HCT116 (cell line): Measurements from ENCODE around the gene MTFP1. TPM values are rescaled to one million over a fixed set of nuclear protein-coding genes. Genes with fewer than 3 reads are reported as not detected.

Source experiments
- ATAC-seq: fragments of 200-7000 bp; cut with Tn5 transposase; 2 replicates; pipeline ENCODE4 v1.9.1; 2020; ENCODE audit warnings: mild to moderate bottlenecking, moderate library complexity
- BruUV-seq: library from RNA; stranded (reverse); fragments of 400-500 nt; replicated peaks from 2 replicates; lab custom pipeline; 2021; lab: Mats Ljungman, UMichigan
- CTCF ChIA-PET: fragments of 300-600 bp; sonication (Branson Sonifier 250); formaldehyde crosslinking; loops from one replicate; lab custom pipeline; 2021; ENCODE audit warnings: antibody characterized with exemption; lab: Charles Lee
- POLR2A ChIA-PET: fragments of 300-600, 350-600 bp; sonication (Branson Sonifier 250); formaldehyde crosslinking; loops from one replicate; lab custom pipeline; 2021; ENCODE audit warnings: antibody characterized with exemption; lab: Charles Lee
- RAD21 ChIA-PET, 2 experiments: fragments of 300-600 bp; sonication (Branson Sonifier 250); formaldehyde crosslinking; loops; one replicate each; lab custom pipeline; 2023; ENCODE audit warnings: low total read pairs in 2 of 2; ENCODE audit not compliant: uncharacterized antibody in 2 of 2, unreplicated experiment in 2 of 2, low non-redundant PET in 1 of 2; lab: Charles Lee
- DNase-seq: peaks from one replicate; pipeline ENCODE4 v3.0.0-alpha.2; 2010; ENCODE audit warnings: low read depth, low spot score
- H2AFZ ChIP-seq: fragments of 200-600 bp; shearing (Covaris generic), sonication (generic); 2 replicates; pipeline ENCODE4 v1.6.1; 2017; ENCODE audit warnings: low read depth, mixed run types, mixed read lengths, antibody characterized with exemption, low read length; ENCODE audit not compliant: poor library complexity, severe bottlenecking
- H3K27ac ChIP-seq: 2 replicates; pipeline ENCODE4 v1.5.1; 2012; ENCODE audit warnings: low read depth, low read length
- H3K27me3 ChIP-seq: fragments of 200-600 bp; sonication (generic); 2 replicates; pipeline ENCODE4 v1.6.1; 2016; ENCODE audit warnings: mixed run types, low read length, mixed read lengths; ENCODE audit not compliant: insufficient read depth
- H3K36me3 ChIP-seq, 2 experiments: fragments of 200-500 bp in 1 of 2; fragments of 200-600 bp in 1 of 2; sonication (Bioruptor generic) in 1 of 2; sonication (generic) in 1 of 2; 2 replicates each; pipeline versions ENCODE4 v1.5.1 to v1.6.1; 2014 to 2016; ENCODE audit warnings: low read length in 2 of 2, inconsistent platforms in 1 of 2, mixed read lengths in 1 of 2, mixed run types in 1 of 2; ENCODE audit not compliant: insufficient read depth in 2 of 2, control insufficient read depth in 1 of 2
- H3K4me1 ChIP-seq, 2 experiments: fragments of 200-600 bp in 1 of 2; sonication (generic) in 1 of 2; 2 replicates each; pipeline versions ENCODE4 v1.5.1 to v1.6.1; 2012 to 2017; ENCODE audit warnings: low read length in 2 of 2, inconsistent platforms in 1 of 2, mild to moderate bottlenecking in 1 of 2, mixed read lengths in 1 of 2, mixed run types in 1 of 2, moderate library complexity in 1 of 2; ENCODE audit not compliant: insufficient read depth in 2 of 2, control insufficient read depth in 1 of 2
- H3K4me2 ChIP-seq: fragments of 200-600 bp; sonication (generic); 2 replicates; pipeline ENCODE4 v1.6.1; 2017; ENCODE audit warnings: mixed run types, low read length, mixed read lengths
- H3K4me3 ChIP-seq, 2 experiments: fragments of 200-600 bp in 1 of 2; sonication (generic) in 1 of 2; replicated peaks in 1 of 2; 2 replicates each; pipeline ENCODE4 v1.5.1; 2011 to 2016; ENCODE audit warnings: low read length in 2 of 2, control low read depth in 1 of 2, low read depth in 1 of 2, mild to moderate bottlenecking in 1 of 2, mixed read lengths in 1 of 2, mixed run types in 1 of 2
- H3K79me2 ChIP-seq: fragments of 200-600 bp; sonication (generic); 2 replicates; pipeline ENCODE4 v1.6.1; 2017; ENCODE audit warnings: mild to moderate bottlenecking, mixed run types, low read length, moderate library complexity, mixed read lengths; ENCODE audit not compliant: insufficient read depth
- H3K9ac ChIP-seq: fragments of 200-600 bp; sonication (generic); 2 replicates; pipeline ENCODE4 v1.6.1; 2016; ENCODE audit warnings: low read length, mixed read lengths
- H3K9me2 ChIP-seq: fragments of 200-600 bp; sonication (generic), shearing (Covaris generic); 2 replicates; pipeline ENCODE4 v1.6.1; 2017; ENCODE audit warnings: mixed run types, mild to moderate bottlenecking, moderate library complexity; ENCODE audit not compliant: insufficient read depth
- H3K9me3 ChIP-seq, 2 experiments: fragments of 200-500 bp in 1 of 2; fragments of 200-600 bp in 1 of 2; sonication (Bioruptor generic) in 1 of 2; sonication (generic) in 1 of 2; 2 replicates each; pipeline ENCODE4 v1.6.1; 2014 to 2017; ENCODE audit warnings: low read length in 2 of 2, mixed read lengths in 2 of 2, inconsistent platforms in 1 of 2, low read depth in 1 of 2, mild to moderate bottlenecking in 1 of 2, mixed run types in 1 of 2, moderate library complexity in 1 of 2; ENCODE audit not compliant: control insufficient read depth in 1 of 2, insufficient read depth in 1 of 2
- H4K20me1 ChIP-seq: fragments of 200-600 bp; sonication (generic), shearing (Covaris generic); 2 replicates; pipeline ENCODE4 v1.6.1; 2017; ENCODE audit warnings: mixed run types, mild to moderate bottlenecking, moderate library complexity; ENCODE audit not compliant: insufficient read depth
- ATF3 ChIP-seq: IDR thresholded peaks from 2 replicates; pipeline ENCODE4 v1.6.1; 2012
- CEBPB ChIP-seq: IDR thresholded peaks from 2 replicates; pipeline ENCODE4 v1.6.1; 2012; ENCODE audit warnings: low read depth
- CTCF ChIP-seq, 3 experiments: fragments of 200-600 bp in 1 of 3; sonication (generic) in 1 of 3; IDR thresholded peaks in 2 of 3; conservative IDR thresholded peaks in 1 of 3; 2 replicates each; pipeline ENCODE4 v1.5.1; 2012 to 2017; ENCODE audit warnings: low read depth in 2 of 3, low read length in 2 of 3, antibody characterized with exemption in 1 of 3, borderline replicate concordance in 1 of 3, control low read depth in 1 of 3, mild to moderate bottlenecking in 1 of 3, mixed read lengths in 1 of 3, mixed run types in 1 of 3, moderate library complexity in 1 of 3; ENCODE audit not compliant: insufficient read depth in 1 of 3
- ELF1 ChIP-seq: IDR thresholded peaks from 2 replicates; pipeline ENCODE4 v1.6.1; 2012; ENCODE audit warnings: low read depth, borderline replicate concordance
- JUND ChIP-seq: IDR thresholded peaks from 2 replicates; pipeline ENCODE4 v1.6.1; 2012
- MAX ChIP-seq: IDR thresholded peaks from 2 replicates; pipeline ENCODE4 v1.6.1; 2012
- POLR2A ChIP-seq: IDR thresholded peaks from 2 replicates; pipeline ENCODE4 v1.7.0; 2011; ENCODE audit warnings: borderline replicate concordance; ENCODE audit not compliant: insufficient read depth, insufficient read length; ENCODE audit errors: extremely low read depth
- REST ChIP-seq: IDR thresholded peaks from 2 replicates; pipeline ENCODE4 v1.6.1; 2012; ENCODE audit warnings: low read depth
- SIN3A ChIP-seq: IDR thresholded peaks from 2 replicates; pipeline ENCODE4 v1.6.1; 2012; ENCODE audit warnings: low read depth
- SP1 ChIP-seq: IDR thresholded peaks from 2 replicates; pipeline ENCODE4 v1.6.1; 2012; ENCODE audit warnings: low read depth
- SRF ChIP-seq: IDR thresholded peaks from 2 replicates; pipeline ENCODE4 v1.6.1; 2012; ENCODE audit warnings: low read depth
- TCF7L2 ChIP-seq: IDR thresholded peaks from 2 replicates; pipeline ENCODE4 v1.7.0; 2011; ENCODE audit warnings: borderline replicate concordance, inconsistent platforms; ENCODE audit not compliant: insufficient read depth, insufficient read length; ENCODE audit errors: extremely low read depth
- YY1 ChIP-seq: IDR thresholded peaks from 2 replicates; pipeline ENCODE4 v1.6.1; 2011; ENCODE audit warnings: low read length, low read depth, moderate library complexity, mild to moderate bottlenecking; ENCODE audit not compliant: insufficient replicate concordance; ENCODE audit errors: extremely low read depth
- ZBTB33 ChIP-seq: IDR thresholded peaks from 2 replicates; pipeline ENCODE4 v1.6.1; 2011; ENCODE audit warnings: mild to moderate bottlenecking, low read length, moderate library complexity; ENCODE audit not compliant: insufficient replicate concordance; ENCODE audit errors: extremely low read depth
- ZFX ChIP-seq: fragments of 450-650 bp; IDR thresholded peaks from 2 replicates; pipeline ENCODE4 v1.6.1; 2017
- ZNF274 ChIP-seq: fragments of 200-500 bp; sonication (Bioruptor generic); IDR thresholded peaks from 2 replicates; pipeline ENCODE4 v1.6.1; 2014; ENCODE audit warnings: mild to moderate bottlenecking, low read depth, low read length, inconsistent platforms
- intact Hi-C: fragments of 100-400 bp; cut with micrococcal nuclease; formaldehyde crosslinking; loops from 2 replicates; pipeline ENCODE4 v1.10.0; 2022
- total RNA-seq: library from RNA; stranded (reverse); gene quantifications from one replicate; pipeline ENCODE4 v1.2.1, GENCODE V29; 2021; ENCODE audit not compliant: unreplicated experiment

The MTFP1 gene
- total RNA-seq, 1 experiment from 2014 or later: 36.1 TPM

GRCh38 chr22:30433773-30434172 is 8.2 kb downstream of the MTFP1 start:
- Histone ChIP-seq H3K4me1 (peaks cover 11 to 30% of the 10 kb centered on the region in 2 experiments), H4K20me1 (no peaks in the 10 kb centered on the region), H3K79me2 (0 out of 2 replicates have a peak, but pooled peaks cover 5% of the 10 kb centered on the region), H3K27ac (peak overlapping the region; percentile 3; the same call in 1 of the 2 replicates), H3K36me3 (no peaks in the 10 kb centered on the region), H3K9me2 (no peaks in the 10 kb centered on the region)
- intact Hi-C loops: no loop called here
- CTCF ChIA-PET: interaction anchor here (0.9 to 1.5 kb wide), 3 partner anchors 10 to 178 kb away, joined by 3 to 4 read pairs (median 3); no protein-coding TSS in a partner anchor
- ATAC-seq: no peak
- BruUV-seq: no TSS peak
- TF ChIP-seq ELF1 (no peak), SRF (no peak), TCF7L2 (no peak), ATF3 (no peak), POLR2A (no peak), CEBPB (no peak), ZNF274 (no peak), JUND (no peak), ZBTB33 (no peak), SP1 (no peak), REST (no peak), ZFX (no peak), MAX (no peak), YY1 (no peak), SIN3A (no peak), CTCF (IDR thresholded peaks at IDR 0.05 in 2 of 3, conservative IDR thresholded peaks at IDR 0.05 in 1 of 3; ENCODE audit: borderline replicate concordance in 1 of 3, insufficient read depth in 1 of 3, low read depth in 2 of 3, low read length in 2 of 3) (no peak)
- TF ChIP-seq, all 23 proteins: peak for 0
- DNase-seq: no peak
- no peaks in the 10 kb centered on the region for H3K9me3 ChIP-seq
- POLR2A ChIA-PET: no interaction called here
- H3K4me2 ChIP-seq: peak overlapping the region; percentile 85
- H3K9ac ChIP-seq: 0 out of 2 replicates have a peak overlapping the region, but pooled peaks have one; percentile 69
- no peaks in the 10 kb centered on the region for H3K27me3 ChIP-seq
- RAD21 ChIA-PET: no interaction called here
- no peak overlapping the region; a peak in 1 of 4 replicates for H3K4me3 ChIP-seq
- no peak overlapping the region for H2AFZ ChIP-seq
